HG03575 (cell line): ENCODE measurements around the gene CETN2.
"Not testable (repeated sequence)": the region's sequence is repeated elsewhere in the genome, so short reads cannot be mapped to it uniquely, and the experiment has no call there.

ENCODE experiments used
- ATAC-seq: cut with Tn5 transposase; IDR thresholded peaks from one replicate; pipeline ENCODE4 v1.9.1; 2021; ENCODE audit not compliant: unreplicated experiment, insufficient number of reproducible peaks, low FRiP score; ENCODE audit errors: extremely low read depth

The CETN2 gene

DNA sequence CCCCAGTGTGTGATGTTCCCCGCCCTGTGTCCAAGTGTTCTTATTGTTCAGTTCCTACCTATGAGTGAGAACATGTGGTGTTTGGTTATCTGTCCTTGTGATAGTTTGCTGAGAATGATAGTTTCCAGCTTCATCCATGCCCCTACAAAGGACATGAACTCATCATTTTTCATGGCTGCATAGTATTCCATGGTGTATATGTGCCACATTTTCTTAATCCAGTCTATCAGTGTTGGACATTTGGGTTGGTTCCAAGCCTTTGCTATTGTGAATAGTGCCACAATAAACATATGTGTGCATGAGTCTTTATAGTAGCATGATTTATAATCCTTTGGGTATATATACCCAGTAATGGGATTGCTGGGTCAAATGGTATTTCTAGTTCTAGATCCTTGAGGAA is 4.9 kb upstream of the CETN2 start:
- ATAC-seq: not testable (repeated sequence)

- no peak for ATAC-seq
Measured at GRCh38 chrX:152833378-152833777, 2.8 kb upstream of the CETN2 start.

- ATAC-seq: no peak
Measured at GRCh38 chrX:152832520-152832919, 2.0 kb upstream of the CETN2 start.

- no peak for ATAC-seq
Measured at GRCh38 chrX:152831391-152831790, 834 bp upstream of the CETN2 start.

DNA sequence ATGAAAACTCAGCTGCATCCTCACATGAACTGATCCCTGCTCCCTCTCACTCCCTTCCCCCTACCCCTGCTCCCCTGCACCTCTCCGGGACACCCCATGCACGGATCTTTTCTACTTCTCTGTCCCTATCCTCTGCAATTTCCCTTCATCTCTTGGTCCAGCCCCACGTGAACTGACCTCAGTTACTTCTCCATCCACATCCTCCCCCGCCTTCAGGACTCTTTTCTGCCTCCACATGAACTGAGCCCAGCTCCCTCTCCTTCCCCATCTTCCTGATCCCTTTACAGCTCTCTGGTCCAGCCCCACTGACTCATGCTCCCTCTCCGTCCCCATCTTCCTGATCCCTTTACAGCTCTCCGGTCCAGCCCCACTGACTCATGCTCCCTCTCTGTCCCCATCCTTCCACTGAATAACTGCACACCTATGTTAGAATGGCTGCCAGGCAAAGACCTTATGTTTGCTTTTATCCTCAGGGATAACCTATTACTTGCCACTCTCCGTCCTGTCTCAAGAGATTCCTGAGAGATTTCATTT is 5.6 kb downstream of the CETN2 start:
- ATAC-seq: no peak

DNA sequence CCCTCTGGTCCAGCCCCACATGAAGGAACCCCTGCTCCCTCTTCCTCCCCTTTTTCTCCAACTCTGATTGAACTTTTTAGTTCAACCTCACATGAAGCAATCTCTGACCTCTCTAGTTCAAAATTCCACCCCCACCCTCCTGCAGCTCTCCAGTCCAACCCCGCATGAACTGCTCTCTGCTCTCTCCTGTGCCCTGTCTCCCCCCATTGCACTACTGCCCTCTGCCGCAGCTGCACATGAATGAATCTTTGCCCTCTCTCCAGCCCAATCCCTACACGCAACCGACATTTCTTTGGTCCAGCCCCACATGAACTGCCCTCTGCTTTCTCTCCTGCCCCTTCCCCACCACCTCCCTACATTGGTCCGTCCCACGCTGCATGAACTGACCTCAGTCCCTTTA is 6.9 kb downstream of the CETN2 start:
- no peak for ATAC-seq

GRCh38 chrX:152822383-152823086 is 8.0 kb downstream of the CETN2 start:
- no peak for ATAC-seq

- no peak for ATAC-seq
Measured at GRCh38 chrX:152821145-152821765, 9.3 kb downstream of the CETN2 start.

DNA sequence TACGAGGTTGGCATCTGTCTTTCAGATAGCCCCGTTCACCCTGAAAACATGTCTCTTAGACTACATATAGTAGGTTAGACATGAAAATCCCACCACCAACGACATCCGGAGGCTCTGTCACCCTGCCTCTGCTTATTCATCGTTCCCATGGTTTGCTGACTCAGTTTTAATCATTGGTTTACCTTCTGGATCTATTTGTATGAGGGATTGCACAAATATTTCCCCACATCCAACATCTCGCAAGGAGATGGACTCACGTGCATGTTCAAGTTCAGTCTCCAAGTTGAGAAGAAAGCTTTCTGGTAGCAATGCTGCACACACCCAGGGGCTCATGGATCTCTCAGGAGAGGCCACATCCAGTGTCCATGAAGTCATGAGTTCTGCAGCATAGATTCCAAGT is 10.8 kb downstream of the CETN2 start:
- no peak for ATAC-seq

GRCh38 chrX:152819266-152819665 is 11.3 kb downstream of the CETN2 start:
- ATAC-seq: no peak

- no peak for ATAC-seq
Measured at GRCh38 chrX:152818356-152818755, 12.2 kb downstream of the CETN2 start.

DNA sequence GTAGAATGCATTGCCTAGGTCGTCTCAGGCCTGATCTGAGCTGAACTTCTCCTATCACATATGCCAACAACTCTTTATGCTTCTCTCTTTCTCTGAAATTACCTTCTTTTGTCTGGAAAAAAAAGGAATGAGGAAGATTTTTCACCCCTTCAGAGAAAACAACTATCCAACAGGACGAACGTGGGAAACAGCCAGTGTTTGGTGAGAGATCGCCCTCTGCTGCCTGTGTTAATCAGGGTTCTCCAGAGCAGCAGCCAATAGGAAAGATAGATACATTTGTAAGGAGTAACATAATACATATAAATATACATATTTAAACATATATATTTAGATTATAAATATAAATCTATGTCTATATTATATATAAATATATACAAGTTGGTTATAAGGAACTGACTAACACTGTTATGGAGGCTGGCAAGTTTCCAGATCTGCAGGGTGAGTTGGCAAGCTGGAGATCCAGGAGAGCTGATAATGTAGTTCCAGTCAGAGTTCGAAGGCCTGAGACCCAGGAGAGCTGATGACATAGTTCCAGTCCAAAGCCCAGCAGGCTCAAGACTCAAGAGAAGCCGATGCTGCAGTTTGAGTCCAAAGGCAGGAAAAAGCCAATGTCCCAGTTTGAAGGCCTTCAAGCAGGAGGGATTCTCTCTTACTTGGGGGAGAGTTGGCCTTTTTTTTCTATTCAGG is 13.3 kb downstream of the CETN2 start:
- no peak for ATAC-seq

- ATAC-seq: no peak
Measured at GRCh38 chrX:152814048-152814447, 16.5 kb downstream of the CETN2 start.

- no peak for ATAC-seq
Measured at GRCh38 chrX:152813206-152813605, 17.4 kb downstream of the CETN2 start.

DNA sequence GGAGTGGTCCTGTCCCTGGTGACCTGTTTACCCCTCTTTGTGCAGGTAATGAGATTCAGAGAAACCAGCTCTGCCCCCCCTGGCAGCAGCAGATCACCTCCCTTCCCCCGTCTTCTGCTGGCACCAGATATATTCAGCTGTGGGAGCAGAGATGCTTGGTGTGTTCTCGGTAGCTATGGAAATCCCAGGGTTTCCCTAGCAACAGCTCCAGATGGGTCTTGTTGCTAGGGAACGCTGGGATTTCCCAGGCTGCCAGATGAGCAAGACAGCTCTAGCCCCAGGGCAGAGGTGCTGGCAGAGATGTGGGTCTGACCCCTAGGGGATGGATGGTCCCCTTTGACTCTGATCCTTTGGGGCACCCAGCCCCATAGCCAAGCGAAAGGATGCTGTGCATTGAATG is 20.2 kb downstream of the CETN2 start:
- no peak for ATAC-seq

GRCh38 chrX:152806035-152806434 is 24.5 kb downstream of the CETN2 start:
- no peak for ATAC-seq

- no peak for ATAC-seq
Measured at GRCh38 chrX:152798945-152799344, 31.6 kb downstream of the CETN2 start.

GRCh38 chrX:152787062-152787461 is 43.5 kb downstream of the CETN2 start:
- not testable (repeated sequence) for ATAC-seq
